HG03571 (cell line): Measurements from ENCODE around the gene CXCL10.
A peak's percentile ranks its signal among the peaks of the same experiment; 100 is the strongest.
"Not testable (repeated sequence)": the region's sequence is repeated elsewhere in the genome, so short reads cannot be mapped to it uniquely, and the experiment has no call there.

Source experiments
- ATAC-seq: cut with Tn5 transposase; IDR thresholded peaks from one replicate; pipeline ENCODE4 v1.9.1; 2021; ENCODE audit not compliant: unreplicated experiment

Gene CXCL10

DNA sequence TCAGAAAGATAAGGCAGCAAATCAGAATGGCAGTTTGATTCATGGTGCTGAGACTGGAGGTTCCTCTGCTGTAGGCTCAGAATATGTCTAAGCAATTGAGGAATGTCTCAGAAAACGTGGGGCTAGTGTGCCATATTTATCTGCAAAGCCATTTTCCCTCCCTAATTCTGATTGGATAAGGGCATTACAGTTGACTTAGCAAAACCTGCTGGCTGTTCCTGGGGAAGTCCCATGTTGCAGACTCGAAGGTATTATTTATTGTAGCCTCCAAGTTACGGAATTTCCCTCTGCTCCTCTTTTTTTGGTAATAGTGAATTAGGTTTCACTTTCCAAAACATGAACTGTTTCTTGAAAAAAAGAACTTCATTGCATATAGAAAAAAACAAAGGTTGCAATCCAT is at the start of gene CXCL10:
TSS of gene CXCL10 (minus strand) at position 109 of the 400 bp plus-strand sequence. CDS start at position 43, 66 bp downstream.
- no peak for ATAC-seq

DNA sequence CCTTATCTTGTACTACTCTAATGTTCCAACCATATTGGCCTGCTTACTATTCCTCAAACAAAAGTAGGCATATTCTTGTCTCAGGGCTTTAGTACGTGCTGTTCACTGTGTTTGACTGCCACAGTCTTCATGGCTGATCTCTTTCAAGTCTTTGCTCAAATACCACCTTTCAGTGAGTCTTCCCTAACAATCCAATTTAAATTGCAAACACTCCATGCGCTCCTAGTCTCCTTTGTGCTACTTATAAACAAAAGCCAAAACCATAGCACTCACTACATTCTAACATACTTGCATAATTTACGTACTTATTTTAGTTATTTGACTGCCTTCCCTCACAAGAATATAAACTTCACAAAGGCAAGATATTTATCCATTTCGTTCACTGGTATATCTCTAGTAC is 49.5 kb upstream of the CXCL10 start:
- no peak for ATAC-seq

DNA sequence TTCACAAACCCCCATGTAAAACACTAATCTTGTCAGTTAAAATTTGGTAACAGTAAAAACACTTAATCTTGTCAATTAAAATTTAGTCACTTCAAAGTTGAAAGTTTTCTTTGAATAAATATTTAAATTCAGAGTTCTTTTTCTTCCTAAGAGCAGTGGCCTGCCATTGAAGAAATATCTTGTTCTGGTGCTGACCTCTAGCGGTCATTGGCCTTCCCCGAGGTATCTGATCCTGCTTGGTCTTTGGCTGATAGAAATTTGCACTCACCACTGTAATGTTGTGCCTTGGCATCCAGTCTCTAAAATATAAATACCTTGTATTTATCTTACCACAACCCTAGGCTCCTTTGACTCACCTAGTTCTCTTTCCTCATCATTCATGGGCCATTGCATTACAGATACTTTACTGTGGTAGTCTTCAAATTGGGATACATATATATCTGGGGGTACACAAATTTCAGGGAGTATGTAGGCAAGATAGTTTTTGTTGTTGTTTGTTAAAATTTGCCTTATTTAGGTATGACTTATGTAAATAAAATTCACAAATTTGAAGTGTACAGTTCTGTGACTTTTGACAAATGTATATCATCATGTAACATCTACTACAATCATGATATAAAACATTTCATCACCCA is 44.5 kb upstream of the CXCL10 start:
- ATAC-seq: no peak

DNA sequence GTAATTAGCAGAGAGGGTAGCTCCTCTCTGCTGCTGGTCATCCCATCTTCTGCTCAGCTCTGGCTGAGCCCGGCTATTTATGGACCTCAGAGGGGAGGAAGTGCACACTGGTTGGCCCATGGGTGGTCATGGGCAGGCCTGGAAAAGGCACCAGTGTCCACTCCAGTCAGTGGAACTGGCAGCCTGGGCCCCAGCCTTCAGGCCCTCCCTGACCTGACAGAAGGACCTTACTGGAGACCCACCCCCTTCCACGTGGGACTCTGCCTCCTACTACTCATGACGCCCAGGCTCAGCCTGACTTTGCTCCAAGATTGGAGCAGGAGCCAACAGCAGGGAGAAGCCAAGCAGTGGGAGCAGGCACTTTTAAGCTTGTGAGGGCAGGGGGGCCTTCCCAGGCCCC is 43.2 kb upstream of the CXCL10 start:
- no peak for ATAC-seq

DNA sequence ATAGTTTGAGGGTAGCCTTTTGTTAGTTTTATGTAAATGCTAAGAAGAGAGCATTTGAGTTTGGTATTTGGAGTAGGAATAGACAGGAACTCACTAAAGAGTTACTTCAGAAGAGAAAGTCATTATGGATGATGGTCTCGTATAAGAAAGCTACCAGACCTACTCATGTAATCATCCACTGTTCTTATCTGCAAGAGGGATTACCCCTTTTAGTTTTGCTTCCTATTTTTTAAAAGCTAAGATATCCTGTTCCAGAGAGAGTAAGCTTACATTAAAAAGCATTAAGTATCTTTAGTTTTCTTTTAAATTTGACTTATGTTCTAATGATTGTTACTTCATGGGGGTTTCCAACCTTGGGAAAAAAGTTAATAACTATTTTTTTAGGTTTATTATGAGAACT is 38.7 kb upstream of the CXCL10 start:
- no peak for ATAC-seq

DNA sequence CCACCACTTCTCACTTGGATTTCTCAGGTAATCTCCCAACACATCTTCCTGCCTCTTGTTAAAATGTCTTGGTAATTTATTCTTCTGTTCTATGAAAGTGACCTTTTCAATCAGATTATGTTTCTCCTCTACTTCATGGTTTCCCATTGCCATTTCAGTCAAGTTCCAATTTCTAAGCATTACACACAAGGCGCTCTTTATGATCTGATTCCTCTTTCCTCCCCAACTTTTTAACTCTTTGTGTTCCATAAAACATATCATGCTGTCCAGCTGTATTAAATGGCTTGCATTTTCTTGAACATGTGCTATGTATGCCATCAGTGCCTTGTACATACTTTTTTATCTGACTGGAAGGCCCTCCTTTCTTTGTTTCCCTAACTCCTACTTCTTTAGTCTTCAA is 38.1 kb upstream of the CXCL10 start:
- no peak for ATAC-seq

DNA sequence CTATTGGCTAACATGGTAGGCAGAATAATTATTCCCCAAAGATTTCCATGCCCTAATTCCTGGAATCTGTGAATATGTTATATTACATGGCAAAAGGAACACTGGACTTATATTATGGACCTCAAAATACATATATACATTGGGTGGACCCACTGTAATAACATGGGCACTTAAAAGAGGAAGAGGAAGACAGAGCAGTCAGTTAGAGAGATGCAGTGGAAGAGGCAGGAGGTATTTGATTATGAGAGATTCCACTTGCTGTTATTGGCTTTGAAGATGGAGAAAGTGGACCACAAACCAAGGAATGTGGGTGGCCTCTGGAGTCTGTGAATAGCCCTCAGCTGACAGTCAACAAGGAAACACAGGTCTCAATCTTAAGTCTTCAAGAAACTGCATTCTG is 37.2 kb upstream of the CXCL10 start:
- no peak for ATAC-seq

DNA sequence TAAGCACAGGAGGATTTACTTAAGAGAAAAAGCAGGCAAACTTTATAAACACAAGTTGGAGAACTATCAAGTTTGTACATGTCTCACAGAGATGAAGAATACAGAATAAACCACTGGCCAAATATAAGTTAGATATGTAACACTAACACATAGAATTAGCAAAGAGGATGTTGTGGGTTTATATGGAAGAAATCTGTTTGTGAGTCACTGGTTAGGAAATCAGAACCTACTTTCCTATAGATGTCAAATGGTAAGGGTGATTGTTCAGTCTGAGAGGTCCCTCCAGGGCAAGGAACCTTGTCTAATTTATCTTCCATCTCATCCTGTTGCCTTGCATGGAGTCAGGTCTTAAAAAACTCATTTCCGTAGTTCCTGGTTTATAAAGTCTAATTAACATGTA is 36.5 kb upstream of the CXCL10 start:
- no peak for ATAC-seq

DNA sequence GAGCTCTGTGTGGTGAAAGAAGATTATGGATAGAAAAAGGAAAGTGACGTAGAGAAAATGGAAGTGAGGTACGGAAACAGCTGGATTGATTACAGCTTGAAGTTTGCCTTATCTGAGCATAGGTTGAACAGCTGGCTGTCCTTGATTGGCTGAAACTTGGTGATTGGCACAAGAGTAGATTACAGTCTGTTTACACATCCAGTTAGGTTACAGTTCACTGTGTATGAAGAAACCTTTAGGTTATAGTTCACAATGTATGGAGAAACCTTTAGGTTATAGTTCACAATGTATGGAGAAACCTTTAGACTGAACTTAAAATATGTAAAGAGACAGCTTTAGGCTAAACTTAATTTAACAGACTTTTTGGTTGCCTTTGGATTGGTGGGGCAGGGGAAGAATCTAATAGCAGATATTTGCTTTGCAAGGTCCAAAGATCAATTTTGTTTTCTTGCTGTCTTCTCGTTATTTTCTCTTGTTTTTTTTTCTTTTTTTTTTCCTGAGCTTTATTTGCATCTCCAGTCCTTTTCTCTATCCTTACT is 35.7 kb upstream of the CXCL10 start:
- ATAC-seq: no peak

DNA sequence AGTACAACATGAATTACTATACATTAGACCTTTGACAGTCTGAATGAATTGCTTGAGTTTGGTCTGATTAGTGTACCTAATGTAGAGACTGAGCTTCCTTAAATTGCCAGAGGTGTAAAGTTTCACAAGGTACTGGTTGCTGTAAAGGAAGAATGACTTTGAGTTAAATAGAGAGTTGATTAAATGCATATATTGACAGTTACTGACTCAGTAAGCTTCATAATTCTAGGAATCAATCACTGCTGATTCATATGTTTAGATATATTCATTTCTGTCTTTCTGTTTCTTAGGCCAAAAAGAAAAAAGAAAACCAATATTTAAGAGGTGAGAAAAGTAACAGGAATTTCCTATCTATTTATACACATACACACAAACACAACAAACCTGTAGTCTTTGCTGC is 35.0 kb upstream of the CXCL10 start:
- ATAC-seq: no peak

DNA sequence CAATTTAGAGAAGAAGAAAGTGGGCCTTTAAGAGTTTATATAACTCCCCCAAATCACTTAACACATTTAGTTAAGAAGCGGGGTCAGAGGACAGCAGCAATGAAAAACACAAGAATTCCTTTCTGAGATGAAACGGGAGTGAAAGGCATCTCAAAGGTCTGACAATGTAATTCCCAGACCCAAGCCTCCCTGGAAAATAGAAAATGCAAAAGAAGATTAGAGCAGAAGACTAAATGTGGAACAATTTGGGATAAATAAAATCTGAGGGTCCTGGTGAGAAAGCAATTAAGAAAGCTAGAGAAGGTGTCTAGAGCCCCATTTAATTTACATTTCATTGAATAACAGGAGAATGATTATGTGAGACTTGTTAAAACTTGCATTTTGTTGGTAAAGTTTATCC is 32.1 kb upstream of the CXCL10 start:
- ATAC-seq: no peak

DNA sequence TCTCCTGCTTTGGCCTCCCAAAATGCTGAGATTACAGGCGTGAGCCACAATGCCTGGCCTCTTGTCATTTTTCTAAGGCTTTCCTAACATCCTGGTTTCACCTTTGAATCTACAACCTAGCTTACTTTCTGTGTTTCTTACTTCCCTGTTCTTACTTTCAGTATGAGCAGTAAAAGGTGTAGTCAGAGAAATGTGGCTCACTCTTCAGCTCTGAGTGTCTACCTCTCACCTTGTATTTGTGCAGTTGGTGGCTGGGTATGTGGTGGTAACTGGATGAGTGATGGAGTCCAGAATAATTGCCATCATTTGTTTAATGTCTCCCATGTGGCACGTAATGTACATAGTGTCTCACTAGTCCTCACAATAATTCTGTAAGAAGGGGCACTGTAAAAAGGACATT is 31.7 kb upstream of the CXCL10 start:
- ATAC-seq: peak; percentile 96

DNA sequence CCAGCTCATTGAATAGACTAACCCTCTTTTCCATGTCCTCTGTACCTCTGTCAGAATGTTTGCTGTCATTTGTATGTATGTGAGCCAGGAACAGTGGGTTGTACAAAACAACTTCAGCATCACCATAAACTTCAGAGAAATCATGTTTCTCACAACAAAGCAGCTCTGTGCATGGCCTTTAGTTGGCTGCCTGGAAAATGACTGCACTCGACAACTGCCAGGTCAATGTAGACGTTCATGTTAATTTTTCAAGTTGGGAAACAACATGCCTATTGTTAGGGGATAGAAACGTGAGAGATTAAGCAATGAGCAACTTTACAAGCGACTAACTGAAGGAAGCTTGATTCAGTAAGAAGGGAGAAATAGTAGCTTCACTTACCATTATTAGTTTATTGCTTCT is 30.4 kb upstream of the CXCL10 start:
- no peak for ATAC-seq

DNA sequence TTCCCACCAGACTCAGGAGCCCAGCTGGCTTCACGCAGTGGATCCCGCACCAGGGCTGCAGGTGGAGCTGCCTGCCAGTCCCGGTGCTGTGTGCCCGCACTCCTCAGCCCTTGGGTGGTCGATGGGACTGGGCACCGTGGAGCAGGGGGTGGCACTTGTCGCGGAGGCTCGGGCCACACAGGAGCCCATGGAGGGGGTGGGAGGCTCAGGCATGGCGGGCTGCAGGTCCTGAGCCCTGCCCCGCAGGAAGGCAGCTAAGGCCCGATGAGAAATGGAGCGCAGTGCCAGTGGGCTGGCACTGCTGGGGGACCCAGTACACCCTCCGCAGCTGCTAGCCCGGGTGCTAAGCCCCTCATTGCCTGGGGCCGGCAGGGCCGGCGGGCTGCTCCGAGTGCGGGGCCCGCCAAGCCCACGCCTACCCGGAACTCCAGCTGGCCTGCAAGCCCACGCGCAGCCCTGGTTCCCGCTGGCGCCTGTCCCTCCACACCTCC is 27.3 kb upstream of the CXCL10 start:
- not testable (repeated sequence) for ATAC-seq

DNA sequence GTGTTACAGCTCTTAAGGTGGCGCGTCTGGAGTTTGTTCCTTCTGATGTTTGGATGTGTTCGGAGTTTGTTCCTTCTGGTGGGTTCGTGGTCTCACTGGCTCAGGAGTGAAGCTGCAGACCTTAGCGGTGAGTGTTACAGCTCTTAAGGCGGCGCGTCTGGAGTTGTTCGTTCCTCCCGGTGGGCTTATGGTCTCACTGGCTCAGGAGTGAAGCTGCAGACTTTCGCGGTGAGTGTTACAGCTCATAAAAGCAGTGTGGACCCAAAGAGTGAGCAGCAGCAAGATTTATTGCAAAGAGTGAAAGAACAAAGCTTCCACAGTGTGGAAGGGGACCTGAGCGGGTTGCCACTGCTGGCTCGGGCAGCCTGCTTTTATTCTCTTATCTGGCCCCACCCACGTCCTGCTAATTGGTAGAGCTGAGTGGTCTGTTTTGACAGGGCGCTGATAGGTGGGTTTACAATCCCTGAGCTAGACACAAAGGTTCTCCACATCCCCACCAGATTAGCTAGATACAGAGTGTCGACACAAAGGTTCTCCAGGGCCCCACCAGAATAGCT is 26.6 kb upstream of the CXCL10 start:
- ATAC-seq: not testable (repeated sequence)

DNA sequence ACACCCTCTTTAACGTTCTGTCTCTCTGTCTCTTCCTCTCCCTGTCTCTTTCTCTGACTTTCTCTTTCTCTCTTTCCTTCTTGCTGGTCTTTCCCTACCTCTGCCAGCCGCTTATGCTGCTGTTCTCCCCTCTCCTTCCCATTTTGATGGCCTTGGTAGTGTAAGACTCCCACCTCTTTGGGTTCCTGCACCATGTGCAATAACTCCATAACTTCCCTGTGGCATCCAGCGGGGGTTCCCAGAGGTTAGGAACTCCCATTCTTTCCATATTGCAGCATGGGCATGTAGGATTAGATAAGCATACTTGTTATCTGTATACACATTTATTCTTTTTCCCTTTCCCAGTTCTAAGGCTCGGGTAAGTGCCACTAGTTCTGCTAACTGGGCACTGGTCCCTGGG is 21.4 kb upstream of the CXCL10 start:
- not testable (repeated sequence) for ATAC-seq

DNA sequence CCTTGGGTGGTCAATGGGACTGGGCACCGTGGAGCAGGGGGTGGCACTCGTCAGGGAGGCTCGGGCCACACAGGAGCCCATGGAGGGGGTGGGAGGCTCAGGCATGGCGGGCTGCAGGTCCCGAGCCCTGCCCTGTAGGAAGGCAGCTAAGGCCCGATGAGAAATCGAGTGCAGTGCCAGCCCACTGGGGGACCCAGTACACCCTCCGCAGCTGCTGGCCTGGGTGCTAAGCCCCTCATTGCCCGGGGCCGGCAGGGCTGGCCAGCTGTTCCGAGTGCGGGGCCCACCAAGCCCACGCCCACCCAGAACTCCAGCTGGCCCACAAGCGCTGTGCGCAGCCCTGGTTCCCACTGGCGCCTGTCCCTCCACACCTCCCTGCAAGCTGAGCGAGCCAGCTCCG is 20.0 kb upstream of the CXCL10 start:
- not testable (repeated sequence) for ATAC-seq

DNA sequence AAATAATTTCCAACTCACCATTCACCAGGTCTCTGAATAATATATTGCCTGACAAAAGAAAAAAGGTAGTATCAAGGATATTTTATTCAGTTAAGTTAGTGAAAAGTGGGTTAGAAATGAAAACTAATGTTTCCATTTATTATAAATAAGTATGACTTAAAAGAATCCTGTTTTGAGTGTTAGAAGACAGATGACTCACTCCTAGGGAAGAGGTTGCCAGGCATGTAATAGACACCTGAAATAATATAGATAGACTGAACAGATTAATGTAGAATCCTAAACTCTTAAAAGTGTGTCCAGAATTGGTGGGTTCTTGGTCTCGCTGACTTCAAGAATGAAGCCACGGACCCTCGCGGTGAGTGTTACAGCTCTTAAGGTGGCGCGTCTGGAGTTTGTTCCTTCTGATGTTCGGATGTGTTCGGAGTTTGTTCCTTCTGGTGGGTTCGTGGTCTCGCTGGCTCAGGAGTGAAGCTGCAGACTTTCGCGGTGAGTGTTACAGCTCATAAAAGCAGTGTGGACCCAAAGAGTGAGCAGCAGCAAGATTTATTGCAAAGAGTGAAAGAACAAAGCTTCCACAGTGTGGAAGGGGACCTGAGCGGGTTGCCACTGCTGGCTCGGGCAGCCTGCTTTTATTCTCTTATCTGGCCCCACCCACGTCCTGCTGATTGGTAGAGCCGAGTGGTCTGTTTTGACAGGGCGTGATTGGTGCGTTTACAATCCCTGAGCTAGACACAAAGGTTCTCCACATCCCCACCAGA is 19.1 kb upstream of the CXCL10 start:
- ATAC-seq: not testable (repeated sequence)

DNA sequence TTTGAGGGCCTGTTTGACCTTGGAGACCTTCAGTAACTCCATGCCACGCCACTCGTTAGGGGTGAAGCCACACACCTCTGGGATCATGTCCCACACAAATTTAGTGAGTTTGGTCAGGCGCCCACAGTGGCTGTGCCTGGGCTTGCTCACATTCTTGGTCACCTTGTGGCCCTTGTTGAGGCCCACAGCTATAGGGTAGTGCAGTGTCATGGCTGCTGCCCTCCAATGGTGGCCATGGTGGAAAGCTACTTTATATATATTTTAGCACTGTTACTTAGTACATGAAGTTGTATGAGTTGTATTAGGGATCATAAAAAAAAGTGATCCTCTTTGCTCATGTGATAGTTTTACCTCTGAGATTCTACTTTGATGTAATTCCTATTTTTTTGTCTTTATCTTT is 13.6 kb upstream of the CXCL10 start:
- no peak for ATAC-seq

DNA sequence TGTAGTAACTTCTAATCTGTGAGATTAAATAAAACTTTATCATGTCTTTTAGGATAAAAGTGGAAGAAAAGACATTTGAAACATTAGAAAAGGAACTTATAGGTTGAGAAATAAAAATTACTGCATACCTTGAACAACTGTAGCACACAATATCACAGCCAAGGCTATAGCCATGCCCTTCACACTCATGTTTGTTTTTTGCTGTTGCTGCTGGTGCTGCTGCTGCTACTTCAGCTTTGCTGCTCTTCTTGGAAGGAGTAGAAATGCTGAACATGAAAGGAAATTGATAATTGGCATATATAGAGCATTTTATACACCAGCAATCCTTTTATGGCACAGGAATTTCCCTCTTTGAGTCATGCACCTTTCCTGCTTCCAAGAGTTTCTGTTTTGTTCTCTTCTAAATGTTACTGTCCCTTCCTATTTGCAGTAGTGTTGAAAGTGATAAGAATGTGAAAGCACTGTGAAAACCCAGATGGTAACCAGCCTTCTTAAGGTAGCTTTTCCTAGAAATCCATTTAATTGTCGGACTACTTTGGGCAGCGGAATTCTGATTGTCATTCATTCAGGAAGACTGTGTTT is 12.6 kb upstream of the CXCL10 start, which contains the start of gene CXCL11:
TSS of gene CXCL11 (minus strand) at position 272 of the 582 bp plus-strand sequence. CDS start at position 189, 83 bp downstream.
- no peak for ATAC-seq

DNA sequence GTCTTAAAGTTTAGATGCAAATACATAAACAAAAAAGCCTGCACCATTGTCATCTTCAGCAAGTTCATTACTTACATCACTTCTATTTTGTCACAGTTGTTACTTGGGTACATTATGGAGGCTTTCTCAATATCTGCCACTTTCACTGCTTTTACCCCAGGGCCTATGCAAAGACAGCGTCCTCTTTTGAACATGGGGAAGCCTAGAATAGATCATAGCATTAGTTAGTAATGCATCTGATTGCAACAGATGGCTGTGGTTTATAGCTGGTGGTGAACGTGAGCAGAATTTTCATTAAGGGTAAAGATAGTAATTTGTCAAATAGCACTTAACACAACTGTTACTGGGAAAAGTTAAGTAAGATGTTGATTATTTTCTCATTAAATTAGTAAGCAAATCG is 11.8 kb upstream of the CXCL10 start:
- ATAC-seq: no peak
